K562 (cell line): ENCODE data around the gene TPSAB1. TPM values are rescaled to one million over a fixed set of nuclear protein-coding genes. Genes with fewer than 3 reads are reported as not detected.

ENCODE experiments used
- ATAC-seq: fragments of 200-7000 bp; cut with Tn5 transposase; 3 replicates; pipeline ENCODE4 v1.9.1; 2020; ENCODE audit warnings: moderate library complexity
- BruUV-seq: library from RNA; stranded (reverse); fragments of 400-500 nt; replicated peaks from 2 replicates; lab custom pipeline; 2021; lab: Mats Ljungman, UMichigan
- CTCF ChIA-PET: fragments of 300-600 bp; formaldehyde crosslinking; extraction: SDS; loops from one replicate; lab custom pipeline; 2021; ENCODE audit warnings: low intra/inter-chr PET ratio; lab: Yijun Ruan, JAX
- POLR2A ChIA-PET: fragments of 300-600, 350-650 bp; sonication (Branson Sonifier 250); formaldehyde crosslinking; extraction: SDS; loops from one replicate; lab custom pipeline; 2021; ENCODE audit warnings: antibody characterized with exemption, inconsistent platforms; lab: Yijun Ruan, JAX
- DNase-seq, 4 experiments: peaks; one replicate each; pipeline versions ENCODE4 v3.0.0 to v3.0.0-alpha.2; 2011 to 2018; ENCODE audit warnings: low spot score in 3 of 4, mixed read lengths in 3 of 4; ENCODE audit errors: extremely low read depth in 1 of 4
- FAIRE-seq: peaks from 2 replicates; lab custom pipeline; 2011; peaks lifted over from hg19 to GRCh38; lab: Jason Lieb, UNC
- H2AFZ ChIP-seq: 2 replicates; pipeline ENCODE4 v1.6.0; 2011; ENCODE audit warnings: low read depth, low read length, control low read depth, inconsistent platforms
- H3K27ac ChIP-seq: fragments of 200-600 bp; 3 replicates; pipeline ENCODE4 v1.8.0; 2011; ENCODE audit warnings: low read depth, mild to moderate bottlenecking, control low read depth, inconsistent platforms, low read length, moderate library complexity, mixed read lengths; ENCODE audit errors: extremely low read depth
- H3K27me3 ChIP-seq, 2 experiments: fragments of 300-600 bp in 1 of 2; 2 replicates in 1 of 2; 3 replicates in 1 of 2; pipeline versions ENCODE4 v1.6.0 to v1.8.0; 2011; ENCODE audit warnings: inconsistent platforms in 2 of 2, low read length in 2 of 2, mild to moderate bottlenecking in 1 of 2, mixed read lengths in 1 of 2, moderate library complexity in 1 of 2; ENCODE audit not compliant: control insufficient read depth in 2 of 2, insufficient read depth in 2 of 2
- H3K36me3 ChIP-seq: fragments of 300-600 bp; 3 replicates; pipeline ENCODE4 v1.8.0; 2011; ENCODE audit warnings: mild to moderate bottlenecking, low read length, inconsistent platforms; ENCODE audit not compliant: control insufficient read depth, insufficient read depth
- H3K4me1 ChIP-seq, 2 experiments: fragments of 200-600 bp in 1 of 2; replicated peaks in 1 of 2; 2 replicates in 1 of 2; 3 replicates in 1 of 2; pipeline versions ENCODE4 v1.5.1 to v1.8.0; 2011; ENCODE audit warnings: inconsistent platforms in 2 of 2, low read length in 2 of 2, mild to moderate bottlenecking in 1 of 2, mixed read lengths in 1 of 2, moderate library complexity in 1 of 2; ENCODE audit not compliant: control insufficient read depth in 2 of 2, insufficient read depth in 2 of 2
- H3K4me2 ChIP-seq: 2 replicates; pipeline ENCODE4 v1.6.1; 2011; ENCODE audit warnings: low read length, control low read depth, inconsistent platforms, mixed read lengths; ENCODE audit not compliant: insufficient read depth
- H3K4me3 ChIP-seq: fragments of 200-600 bp; sonication (generic), shearing (Covaris generic); 2 replicates; pipeline ENCODE4 v1.5.1; 2016; ENCODE audit warnings: control low read depth, inconsistent platforms
- H3K79me2 ChIP-seq: fragments of 200-600 bp; 3 replicates; pipeline ENCODE4 v1.8.0; 2011; ENCODE audit warnings: low read length, inconsistent platforms; ENCODE audit not compliant: control insufficient read depth, insufficient read depth
- H3K9ac ChIP-seq, 2 experiments: 2 replicates each; pipeline versions ENCODE4 v1.6.0 to v1.6.1; 2011; ENCODE audit warnings: low read depth in 2 of 2, low read length in 2 of 2, control low read depth in 1 of 2, inconsistent platforms in 1 of 2, mild to moderate bottlenecking in 1 of 2, mixed read lengths in 1 of 2; ENCODE audit not compliant: insufficient read depth in 1 of 2
- H3K9me1 ChIP-seq: one replicate; pipeline ENCODE4 v1.6.0; 2011; ENCODE audit warnings: inconsistent platforms, mild to moderate bottlenecking, low read length, moderate library complexity; ENCODE audit not compliant: control insufficient read depth, insufficient read depth
- H3K9me3 ChIP-seq: replicated peaks from 2 replicates; pipeline ENCODE4 v1.5.1; 2011; ENCODE audit warnings: low read depth, low read length, inconsistent platforms; ENCODE audit not compliant: control insufficient read depth, insufficient read depth
- H4K20me1 ChIP-seq: replicated peaks from 2 replicates; pipeline ENCODE4 v1.6.1; 2011; ENCODE audit warnings: low read length, inconsistent platforms, mixed read lengths; ENCODE audit not compliant: control insufficient read depth, insufficient read depth
- ESRRA ChIP-seq: fragments of 450-650 bp; IDR thresholded peaks from 2 replicates; pipeline ENCODE4 v1.6.1; 2014; ENCODE audit warnings: low read depth, mild to moderate bottlenecking, moderate library complexity, borderline replicate concordance
- HEY1 ChIP-seq: fragments of 250-450 bp; sonication (Bioruptor Pico); IDR thresholded peaks from 2 replicates; pipeline ENCODE4 v1.5.0; 2020; ENCODE audit warnings: mild to moderate bottlenecking, moderate library complexity, borderline replicate concordance
- MYC ChIP-seq, 2 experiments: fragments of 250-450 bp in 1 of 2; sonication (Bioruptor Pico) in 1 of 2; IDR thresholded peaks; 2 replicates each; pipeline versions ENCODE4 v1.5.1 to v1.6.1; 2012 to 2021; ENCODE audit warnings: low read depth in 2 of 2, borderline replicate concordance in 1 of 2, improper control_type of control experiment in 1 of 2, low read length in 1 of 2, mild to moderate bottlenecking in 1 of 2, moderate library complexity in 1 of 2
- SMC3 ChIP-seq: conservative IDR thresholded peaks from 2 replicates; pipeline ENCODE4 v1.6.1; 2011; ENCODE audit warnings: low read depth, low read length, improper control_type of control experiment; ENCODE audit not compliant: insufficient read depth
- SP1 ChIP-seq: sonication (generic); formaldehyde crosslinking; IDR thresholded peaks from 2 replicates; pipeline ENCODE4 v1.8.1; 2022; ENCODE audit warnings: mild to moderate bottlenecking, missing genetic modification reagents
- U2AF2 ChIP-seq: fragments of 200-400 bp; formaldehyde crosslinking; optimal IDR thresholded peaks from 2 replicates; pipeline ENCODE3; 2017; ENCODE audit warnings: low read depth, mild to moderate bottlenecking, low read length
- WGBS: fragments of 100-300 bp; shearing (Covaris generic); methylation state at CpG from one replicate; pipeline ENCODE4 v1.1.6; 2016; ENCODE audit warnings: low coverage, mixed read lengths; ENCODE audit not compliant: insufficient coverage; ENCODE audit errors: missing lambda C conversion rate; 5-methylcytosine and 5-hydroxymethylcytosine counted together
- in situ Hi-C: fragments of 300-500 bp; cut with MboI; formaldehyde crosslinking; loops from 4 replicates; pipeline ENCODE4 v1.15.0; 2018; ENCODE audit warnings: inconsistent platforms, mixed read lengths
- intact Hi-C: fragments of 100-400 bp; cut with micrococcal nuclease; formaldehyde crosslinking; loops from 2 replicates; pipeline ENCODE4 v1.14.2; 2022
- polyA plus RNA-seq, 8 experiments: library from polyadenylated mRNA; depleted of rRNA in 4 of 8; stranded (reverse) in 5 of 8; unstranded in 3 of 8; fragments of >200 nt; fragmentation: Nextera tagmentation in 2 of 8; fragmentation: Illumina TruSeq in 1 of 8; extraction: Ambion mirVana in 2 of 8; extraction: Trizol in 1 of 8; gene quantifications; 2 replicates each; pipeline versions ENCODE4 v1.2.1 to v1.2.3, GENCODE V29; 2011 to 2014; ENCODE audit warnings: inconsistent platforms in 1 of 8, missing spikeins in 1 of 8
- total RNA-seq, 7 experiments: library from RNA; depleted of rRNA in 6 of 7; stranded (reverse); fragments of >200 nt in 6 of 7; fragmentation: Illumina TruSeq in 2 of 7; extraction: Trizol in 2 of 7; gene quantifications; 2 replicates each; pipeline versions ENCODE4 v1.2.1 to v1.2.3, GENCODE V29; 2011 to 2021; ENCODE audit warnings: low replicate concordance in 1 of 7
- TF ChIP-seq, protein P1 (sequence below): fragments of 250-450 bp; sonication (Bioruptor Pico); IDR thresholded peaks from 2 replicates; pipeline ENCODE4 v1.5.0; 2021; ENCODE audit warnings: mild to moderate bottlenecking, moderate library complexity

The TPSAB1 gene
- total and polyA plus RNA-seq, 9 of the 15 experiments (the other 6 are each of a cell fraction or from before 2014, with no cell fraction given), result not detected

- H3K36me3 ChIP-seq, result no peaks in the 10 kb centered on the region
- no TSS peak for BruUV-seq
- POLR2A ChIA-PET, result interaction anchor here (0.7 kb wide), 1 partner anchor 148 kb away, joined by 3 read pairs; the partner anchor contains the start of gene SSTR5
- no peaks in the 10 kb centered on the region for H3K9me1 ChIP-seq
- CTCF ChIA-PET, result no interaction called here
- peak overlapping the region in 1 of 2 experiments; percentile 48; a peak in 2 of 4 replicates for H3K9ac ChIP-seq
- 6% methylated on average over 32 of the region's 48 CpGs for WGBS
- TF ChIP-seq U2AF2 (no peak), MYC (IDR thresholded peaks at IDR 0.05; ENCODE audit: low read depth, low read length) (no peak), MYC (CRISPR knock-in tag; IDR thresholded peaks at IDR 0.05; ENCODE audit: borderline replicate concordance, low read depth) (no peak), HEY1 (CRISPR knock-in tag) (no peak), SP1 (CRISPR knock-in tag) (0 out of 2 replicates have a peak, but pooled peaks have one; percentile 11), ESRRA (peak; percentile 77), SMC3 (no peak)
- TF ChIP-seq, protein P1, sequence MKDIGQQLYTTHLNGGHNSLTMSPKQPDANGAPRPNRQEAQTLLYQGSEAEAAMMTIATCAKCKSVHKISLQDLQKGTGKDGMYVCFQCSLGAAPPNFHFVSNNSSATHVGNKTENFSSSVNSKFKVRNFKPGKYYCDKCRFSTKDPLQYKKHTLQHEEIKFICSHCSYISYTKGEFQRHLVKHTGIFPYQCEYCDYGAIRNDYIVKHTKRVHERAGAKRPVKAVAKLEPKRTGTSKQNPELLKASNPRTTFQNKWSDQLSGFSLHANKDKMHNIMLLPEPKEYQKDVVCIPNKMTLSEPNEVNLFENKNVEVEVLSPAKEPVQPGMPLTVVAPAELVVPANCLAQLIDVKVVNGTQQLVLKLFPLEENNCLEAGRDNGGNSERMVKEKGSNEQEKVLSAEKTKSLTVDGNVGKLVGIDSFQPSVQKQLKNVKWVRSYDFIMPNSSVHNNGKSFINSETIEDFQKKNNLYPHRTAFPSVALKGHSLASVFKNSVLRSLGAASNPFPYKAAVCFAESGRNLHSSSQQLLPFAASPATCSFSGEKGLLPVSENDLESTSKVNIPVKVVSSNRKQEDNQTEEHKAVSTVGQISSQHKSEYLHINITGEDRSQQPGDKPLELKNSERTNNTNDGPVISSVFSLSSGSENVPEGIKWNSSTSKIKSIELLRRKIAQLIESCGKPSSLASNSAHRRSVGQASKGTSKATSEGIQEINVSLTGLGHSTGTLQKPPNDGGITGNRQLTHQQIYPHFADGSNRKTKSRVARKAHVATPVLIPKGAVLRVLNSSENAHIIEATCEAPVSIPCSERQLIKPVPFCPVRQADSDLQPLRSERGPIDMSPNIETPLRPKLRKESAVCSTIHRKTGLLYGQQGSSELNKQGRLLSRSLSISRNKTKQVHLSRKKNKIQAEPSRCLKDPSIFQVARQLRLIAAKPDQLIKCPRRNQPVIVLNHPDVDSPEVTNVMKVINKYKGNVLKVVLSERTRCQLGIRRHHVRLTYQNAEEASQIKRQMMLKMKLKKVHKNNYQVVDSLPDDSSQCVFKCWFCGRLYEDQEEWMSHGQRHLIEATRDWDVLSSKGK (CRISPR knock-in tag), result no peak
- no peaks in the 10 kb centered on the region for H3K79me2 ChIP-seq
- H3K4me2 ChIP-seq, result peak overlapping the region; percentile 11; the same call in 1 of the 2 replicates
- no peak overlapping the region for H3K27ac ChIP-seq
- FAIRE-seq (no peak), DNase-seq (peak in 2 of 4 experiments; percentile 41 to 46), ATAC-seq (peak; percentile 25; the same call in 2 of the 3 replicates)
- H3K9me3 ChIP-seq, result no peaks in the 10 kb centered on the region
- intact Hi-C loops (no loop called here), in situ Hi-C loops (no loop called here)
- peaks cover 0 to 73% of the 10 kb centered on the region in 2 experiments; a peak in 2 of 5 replicates for H3K4me1 ChIP-seq
- peaks cover 20% of the 10 kb centered on the region for H4K20me1 ChIP-seq
- peak overlapping the region; percentile 24; the same call in 1 of the 2 replicates for H3K4me3 ChIP-seq
- H2AFZ ChIP-seq, result no peak overlapping the region
- H3K27me3 ChIP-seq, result peaks cover 55 to 92% of the 10 kb centered on the region in 2 experiments
Measured at GRCh38 chr16:1220841-1221627, 19.5 kb upstream of the TPSAB1 start.
